Natural killer cell (primary cell): ENCODE data around the gene GSTM5. TPM values are rescaled to one million over a fixed set of nuclear protein-coding genes. Genes with fewer than 3 reads are reported as not detected.
A peak's percentile ranks its signal among the peaks of the same experiment; 100 is the strongest.

Experiments used
- ATAC-seq, 3 donors: fragments of 150-1000 bp in 2 of 3; fragments of 200-7000 bp in 1 of 3; cut with Tn5 transposase; 1 replicate in 1 of 3; 2 replicates in 2 of 3; pipeline ENCODE4 v1.10.0; 2021; ENCODE audit warnings: mild to moderate bottlenecking in 2 of 3, moderate library complexity in 2 of 3
- DNase-seq, 2 donors: peaks; one replicate each; pipeline versions ENCODE4 v3.0.0 to v3.0.0-alpha.2; 2013 to 2021; ENCODE audit warnings: mixed read lengths in 1 of 2
- H3K27ac ChIP-seq: one replicate; pipeline ENCODE4 v1.5.1; 2013; ENCODE audit warnings: mild to moderate bottlenecking, low read length
- H3K27me3 ChIP-seq: one replicate; pipeline ENCODE4 v1.6.1; 2013; ENCODE audit warnings: low read length; ENCODE audit not compliant: control insufficient read depth, insufficient read depth
- H3K36me3 ChIP-seq: one replicate; pipeline ENCODE4 v1.6.1; 2013; ENCODE audit warnings: low read length; ENCODE audit not compliant: control insufficient read depth, insufficient read depth
- H3K4me1 ChIP-seq: one replicate; pipeline ENCODE4 v1.6.1; 2013; ENCODE audit warnings: low read length; ENCODE audit not compliant: control insufficient read depth, insufficient read depth
- H3K4me3 ChIP-seq: one replicate; pipeline ENCODE4 v1.5.1; 2013; ENCODE audit warnings: low read length
- H3K9me3 ChIP-seq: one replicate; pipeline ENCODE4 v1.6.1; 2013; ENCODE audit warnings: low read length; ENCODE audit not compliant: control insufficient read depth, insufficient read depth
- H3K27ac Mint-ChIP-seq, 2 donors: one replicate each; pipeline ENCODE4 v1.8.0; 2022; ENCODE audit warnings: mild to moderate bottlenecking in 2 of 2, mixed read lengths in 2 of 2, moderate library complexity in 1 of 2
- H3K27me3 Mint-ChIP-seq, 2 donors: one replicate each; pipeline ENCODE4 v1.8.0; 2022; ENCODE audit warnings: low read depth in 2 of 2, mixed read lengths in 2 of 2
- H3K36me3 Mint-ChIP-seq: one replicate; pipeline ENCODE4 v1.8.0; 2022; ENCODE audit warnings: mixed read lengths
- H3K4me1 Mint-ChIP-seq, 2 donors: one replicate each; pipeline ENCODE4 v1.8.0; 2022; ENCODE audit warnings: mixed read lengths in 2 of 2
- H3K4me3 Mint-ChIP-seq: one replicate; pipeline ENCODE4 v1.8.0; 2022; ENCODE audit warnings: mild to moderate bottlenecking, moderate library complexity, mixed read lengths
- H3K9me3 Mint-ChIP-seq, 2 donors: one replicate each; pipeline ENCODE4 v1.8.0; 2022; ENCODE audit warnings: mixed read lengths in 2 of 2
- WGBS: methylation state at CpG from one replicate; pipeline ENCODE4 v1.1.7; 2013; ENCODE audit warnings: missing lambda C conversion rate; ENCODE audit not compliant: insufficient coverage; 5-methylcytosine and 5-hydroxymethylcytosine counted together
- intact Hi-C: fragments of 100-400 bp; cut with micrococcal nuclease; formaldehyde crosslinking; loops from one replicate; pipeline ENCODE4 v1.14.2; 2022
- total RNA-seq, 4 donors: library from RNA; stranded (reverse); fragments of 120-200 nt in 1 of 4; gene quantifications; one replicate each; pipeline versions ENCODE4 v1.2.3 to v1.2.4, GENCODE V29; 2013 to 2022
- TF ChIP-seq, protein P1 (sequence below): fragments of 200-600 bp; IDR thresholded peaks from one replicate; pipeline ENCODE4 v1.8.0; 2022; ENCODE audit warnings: antibody characterized with exemption

The GSTM5 gene
- total RNA-seq, 3 donors from 2014 or later (not counting 1 experiment from before 2014, with no cell fraction given) = 0.07 to 0.35 TPM; not detected in 1

DNA sequence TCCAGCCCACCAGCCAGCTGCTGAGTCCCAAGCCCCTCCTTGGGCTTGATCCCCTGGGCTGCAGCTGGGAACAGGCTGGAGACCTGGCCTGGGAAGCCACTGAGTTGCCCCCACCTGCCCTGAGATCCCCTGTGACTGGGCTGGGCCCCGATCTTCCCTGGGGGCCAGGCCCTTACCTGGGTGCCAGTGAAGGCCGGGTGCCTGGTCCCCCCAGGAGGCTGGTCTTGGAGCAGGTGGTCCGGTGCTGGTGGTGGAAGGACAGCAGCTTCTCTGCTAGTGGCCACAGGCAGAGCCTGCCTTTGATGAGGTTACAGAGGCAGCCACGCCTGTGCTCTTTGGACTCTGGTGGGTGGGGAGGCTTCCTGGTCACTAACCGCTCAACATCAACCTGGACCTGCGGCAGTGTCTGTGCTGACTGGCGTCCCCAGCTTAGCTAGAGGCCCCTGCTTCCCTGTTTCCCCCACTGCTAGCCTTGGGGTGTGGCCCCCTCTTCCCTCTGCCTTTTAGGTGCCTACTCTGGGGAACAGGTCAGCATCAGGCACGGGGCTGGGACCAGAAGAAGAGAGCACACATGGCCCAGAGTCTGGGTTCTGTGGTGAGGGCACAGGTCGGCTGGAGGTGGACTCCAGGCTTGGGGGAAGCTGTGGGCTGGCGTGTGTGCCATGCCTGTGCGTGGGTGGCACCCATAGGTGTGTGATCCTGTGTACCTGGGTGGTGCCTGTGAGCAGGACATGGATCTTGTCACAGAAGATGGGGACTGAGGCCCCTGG is 51.8 kb downstream of the GSTM5 start, which contains the start of gene EPS8L3:
Gene EPS8L3 (minus strand): TSS at position 278 of the 770 bp plus-strand sequence. CDS start 2,174 bp downstream, outside the sequence.
- DNase-seq = peak in 1 of 2 donors; percentile 13
- TF ChIP-seq, protein P1, sequence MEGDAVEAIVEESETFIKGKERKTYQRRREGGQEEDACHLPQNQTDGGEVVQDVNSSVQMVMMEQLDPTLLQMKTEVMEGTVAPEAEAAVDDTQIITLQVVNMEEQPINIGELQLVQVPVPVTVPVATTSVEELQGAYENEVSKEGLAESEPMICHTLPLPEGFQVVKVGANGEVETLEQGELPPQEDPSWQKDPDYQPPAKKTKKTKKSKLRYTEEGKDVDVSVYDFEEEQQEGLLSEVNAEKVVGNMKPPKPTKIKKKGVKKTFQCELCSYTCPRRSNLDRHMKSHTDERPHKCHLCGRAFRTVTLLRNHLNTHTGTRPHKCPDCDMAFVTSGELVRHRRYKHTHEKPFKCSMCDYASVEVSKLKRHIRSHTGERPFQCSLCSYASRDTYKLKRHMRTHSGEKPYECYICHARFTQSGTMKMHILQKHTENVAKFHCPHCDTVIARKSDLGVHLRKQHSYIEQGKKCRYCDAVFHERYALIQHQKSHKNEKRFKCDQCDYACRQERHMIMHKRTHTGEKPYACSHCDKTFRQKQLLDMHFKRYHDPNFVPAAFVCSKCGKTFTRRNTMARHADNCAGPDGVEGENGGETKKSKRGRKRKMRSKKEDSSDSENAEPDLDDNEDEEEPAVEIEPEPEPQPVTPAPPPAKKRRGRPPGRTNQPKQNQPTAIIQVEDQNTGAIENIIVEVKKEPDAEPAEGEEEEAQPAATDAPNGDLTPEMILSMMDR = no peak
- H3K4me3 Mint-ChIP-seq = no peak within 1 kb of the TSS
- H3K9me3 ChIP-seq = no peaks in the 10 kb centered on the region
- H3K27me3 Mint-ChIP-seq = peaks cover 5% of the 10 kb centered on the region in 2 donors
- H3K36me3 ChIP-seq = no peaks in the 10 kb centered on the region
- H3K4me1 Mint-ChIP-seq = peaks cover 0 to 9% of the 10 kb centered on the region in 2 donors
- intact Hi-C loops = no loop called here
- no peaks in the 10 kb centered on the region for H3K9me3 Mint-ChIP-seq
- H3K36me3 Mint-ChIP-seq = no peaks in the 10 kb centered on the region
- H3K27ac ChIP-seq = no peak within 1 kb of the TSS
- H3K4me3 ChIP-seq = no peak within 1 kb of the TSS
- peak within 1 kb of the TSS in 1 of 2 donors; percentile 34 for H3K27ac Mint-ChIP-seq
- 47% methylated on average over 11 of the region's 11 CpGs for WGBS
- no peaks in the 10 kb centered on the region for H3K27me3 ChIP-seq
- peaks cover 13% of the 10 kb centered on the region for H3K4me1 ChIP-seq
- ATAC-seq = peak in 1 of 3 donors; percentile 22

- peak overlapping the region in 1 of 2 donors; percentile 34 for H3K27ac Mint-ChIP-seq
- H3K36me3 Mint-ChIP-seq = no peaks in the 10 kb centered on the region
- H3K4me1 Mint-ChIP-seq = peaks cover 0 to 9% of the 10 kb centered on the region in 2 donors
- ATAC-seq (no peak), DNase-seq (peak in 1 of 2 donors; percentile 3)
- H3K27me3 Mint-ChIP-seq = peaks cover 5 to 11% of the 10 kb centered on the region in 2 donors
- Histone ChIP-seq H3K4me3 (no peak overlapping the region), H3K9me3 (no peaks in the 10 kb centered on the region), H3K27ac (no peak overlapping the region), H3K36me3 (no peaks in the 10 kb centered on the region), H3K4me1 (peaks cover 13% of the 10 kb centered on the region), H3K27me3 (no peaks in the 10 kb centered on the region)
- TF ChIP-seq, protein P1 = no peak
- intact Hi-C loops = no loop called here
- no peak overlapping the region for H3K4me3 Mint-ChIP-seq
- 86% methylated on average over 13 of the region's 13 CpGs for WGBS
- H3K9me3 Mint-ChIP-seq = no peaks in the 10 kb centered on the region
Observed at GRCh38 chr1:109764561-109765482, 52.8 kb downstream of the GSTM5 start.

GRCh38 chr1:109765483-109765815 is 53.4 kb downstream of the GSTM5 start:
- ATAC-seq = no peak
- no peaks in the 10 kb centered on the region for H3K27me3 ChIP-seq
- H3K27me3 Mint-ChIP-seq = peaks cover 5 to 11% of the 10 kb centered on the region in 2 donors
- H3K4me3 ChIP-seq = no peak overlapping the region
- no peak overlapping the region for H3K4me3 Mint-ChIP-seq
- H3K36me3 ChIP-seq = no peaks in the 10 kb centered on the region
- peak in 1 of 2 donors; percentile 6 for DNase-seq
- H3K4me1 ChIP-seq = peaks cover 13% of the 10 kb centered on the region
- H3K9me3 ChIP-seq = no peaks in the 10 kb centered on the region
- no peaks in the 10 kb centered on the region for H3K36me3 Mint-ChIP-seq
- intact Hi-C loops = no loop called here
- peaks cover 0 to 9% of the 10 kb centered on the region in 2 donors for H3K4me1 Mint-ChIP-seq
- H3K9me3 Mint-ChIP-seq = no peaks in the 10 kb centered on the region
- no peak overlapping the region for H3K27ac Mint-ChIP-seq
- WGBS = 66% methylated on average over 4 of the region's 4 CpGs
- no peak overlapping the region for H3K27ac ChIP-seq
- TF ChIP-seq, protein P1 = no peak
